ENCODE measurements around the gene UBE2O. TPM values are rescaled to one million over a fixed set of nuclear protein-coding genes. Genes with fewer than 3 reads are reported as not detected.

UBE2O gene
- total RNA-seq, 2 experiments from 2014 or later, result 26.5 to 28.9 TPM

DNA sequence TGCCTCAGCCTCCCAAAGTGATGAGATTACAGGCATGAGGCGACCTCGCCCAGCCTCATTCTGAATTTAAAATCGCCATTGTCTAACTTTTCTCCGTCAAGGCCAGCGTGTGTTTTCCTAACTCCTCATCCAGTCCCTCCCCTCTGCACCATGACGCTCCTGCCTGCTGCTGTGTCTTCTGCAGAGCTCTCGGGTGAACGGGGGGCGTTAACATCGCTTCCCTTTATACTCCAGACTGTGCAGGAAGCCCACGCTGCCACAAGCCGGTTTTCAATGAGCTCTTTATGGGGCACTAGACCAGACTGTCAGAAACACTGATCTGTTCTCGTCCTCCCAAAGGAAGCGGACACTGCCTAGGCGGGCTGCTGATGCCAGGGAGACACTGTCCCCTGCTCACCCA, 27.7 kb upstream of the UBE2O start:
- Mint-ChIP-seq H3K9me3 (no peaks in the 10 kb centered on the region), H3K36me3 (ENCODE audit: low read depth) (peaks cover 10% of the 10 kb centered on the region), H3K4me3 (no peak overlapping the region), H3K27me3 (no peaks in the 10 kb centered on the region), H3K27ac (no peak overlapping the region), H3K4me1 (peaks cover under 1% of the 10 kb centered on the region)
- no peak for DNase-seq
- ChIA-PET CTCF (no interaction called here), POLR2A (interaction anchor here (1.0 to 1.1 kb wide), 2 partner anchors 28 to 86 kb away, joined by 3 read pairs; partner anchors contain the start of gene UBE2O)

DNA sequence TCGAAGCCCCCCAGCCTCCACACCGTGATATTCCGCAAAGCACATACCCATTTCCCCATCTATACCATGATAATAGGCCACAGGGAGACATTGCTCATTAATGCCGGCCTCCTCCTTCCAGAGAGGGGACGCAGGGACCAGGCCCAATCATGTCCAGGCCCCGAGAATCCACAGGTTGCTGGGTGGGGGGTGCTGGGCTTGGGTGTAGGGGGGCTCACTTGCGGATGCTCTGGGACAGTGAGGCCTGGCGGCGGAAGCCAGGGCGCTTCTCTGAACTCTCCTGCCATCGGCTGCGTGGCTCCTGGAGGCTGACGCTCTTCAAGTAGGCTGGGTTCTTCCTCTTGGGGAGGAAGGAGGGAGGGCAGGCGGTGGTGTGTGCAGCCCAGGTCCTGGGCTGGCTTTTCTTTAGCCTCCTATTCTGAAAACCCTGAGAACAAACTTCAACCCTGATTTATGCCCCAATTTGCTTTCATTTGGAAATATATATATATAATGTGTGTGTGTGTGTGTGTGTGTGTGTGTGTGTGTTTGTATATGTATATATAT, 26.6 kb upstream of the UBE2O start:
- Mint-ChIP-seq H3K4me3 (no peak overlapping the region), H3K36me3 (ENCODE audit: low read depth) (peaks cover 9% of the 10 kb centered on the region), H3K4me1 (no peaks in the 10 kb centered on the region), H3K27me3 (no peaks in the 10 kb centered on the region), H3K9me3 (no peaks in the 10 kb centered on the region), H3K27ac (no peak overlapping the region)
- ChIA-PET POLR2A (interaction anchor here (1.0 to 1.1 kb wide), 2 partner anchors 26 to 87 kb away, joined by 3 read pairs; partner anchors contain the start of gene UBE2O), CTCF (no interaction called here)
- no peak for DNase-seq

DNA sequence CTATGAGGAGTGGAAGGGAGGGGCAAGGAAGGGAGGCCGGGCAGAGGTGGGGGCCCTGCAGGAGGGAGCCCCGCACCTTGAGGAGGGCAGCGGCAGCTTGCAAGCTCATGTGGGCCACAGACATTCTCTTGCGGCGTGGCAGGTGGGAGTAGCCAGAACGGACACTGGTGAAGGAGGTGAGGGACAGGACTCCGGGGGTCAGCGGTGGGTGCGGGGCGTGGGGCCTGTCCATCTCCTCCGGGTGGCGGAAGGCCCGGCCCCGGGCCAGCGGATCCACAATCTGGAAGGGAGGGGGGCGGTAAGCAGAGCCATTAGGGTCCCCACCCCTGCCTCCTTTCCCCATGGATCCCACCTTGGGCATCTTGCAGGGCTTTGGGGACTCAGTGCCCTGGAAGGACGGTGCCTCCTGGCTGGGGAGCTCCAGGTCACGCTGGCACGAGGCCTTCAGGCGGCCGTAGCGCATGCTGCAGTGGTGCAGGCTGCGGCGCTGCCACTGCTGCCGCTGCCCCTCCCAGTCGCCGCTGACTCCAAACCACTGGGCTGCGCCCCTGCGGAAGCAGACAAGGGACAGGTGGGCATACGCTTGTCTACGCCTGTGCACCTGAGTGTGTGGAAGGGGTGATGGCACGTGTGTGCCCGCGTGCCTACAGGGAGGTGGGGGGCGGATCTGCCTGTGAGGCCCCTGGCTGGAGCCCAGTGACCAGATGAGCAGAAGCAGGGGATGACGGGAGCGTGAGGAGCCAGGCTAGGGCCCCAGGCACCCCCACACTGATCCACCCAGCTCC, 26.0 kb upstream of the UBE2O start:
- Mint-ChIP-seq H3K4me1 (no peaks in the 10 kb centered on the region), H3K9me3 (no peaks in the 10 kb centered on the region), H3K27ac (no peak overlapping the region), H3K4me3 (no peak overlapping the region), H3K27me3 (no peaks in the 10 kb centered on the region), H3K36me3 (ENCODE audit: low read depth) (peaks cover 4% of the 10 kb centered on the region)
- DNase-seq, result no peak
- POLR2A ChIA-PET, result no interaction called here
- CTCF ChIA-PET, result no interaction called here

DNA sequence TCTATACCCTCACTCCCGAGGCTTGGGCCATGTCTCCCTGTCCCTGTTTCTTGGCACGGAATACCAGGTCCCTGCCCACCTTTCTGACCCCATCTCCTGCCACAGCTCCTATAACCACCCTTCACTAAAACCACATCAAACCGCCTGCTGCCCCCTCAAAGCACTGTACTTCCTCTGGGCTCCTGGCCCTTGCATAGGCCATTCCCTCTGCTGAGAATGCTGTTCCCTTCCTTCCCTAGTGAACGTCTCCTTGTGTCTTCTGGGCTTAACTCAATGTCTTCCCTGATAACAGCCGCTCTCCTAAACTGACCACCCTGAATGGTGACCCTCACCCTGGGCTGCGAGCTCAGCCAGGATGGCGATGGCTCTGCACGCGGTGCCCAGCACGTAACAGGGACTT, 25.1 kb upstream of the UBE2O start:
- no peak for DNase-seq
- Mint-ChIP-seq H3K27ac (no peak overlapping the region), H3K4me3 (no peak overlapping the region), H3K27me3 (no peaks in the 10 kb centered on the region), H3K36me3 (ENCODE audit: low read depth) (peaks cover 6% of the 10 kb centered on the region), H3K9me3 (no peaks in the 10 kb centered on the region), H3K4me1 (no peaks in the 10 kb centered on the region)
- POLR2A ChIA-PET, result interaction anchor here (1.4 kb wide), 1 partner anchor 23 kb away, joined by 4 read pairs; the partner anchor contains the start of gene RHBDF2
- CTCF ChIA-PET, result interaction anchor here (1.4 kb wide), 1 partner anchor 11 kb away, joined by 3 read pairs; the partner anchor contains the start of gene AANAT

DNA sequence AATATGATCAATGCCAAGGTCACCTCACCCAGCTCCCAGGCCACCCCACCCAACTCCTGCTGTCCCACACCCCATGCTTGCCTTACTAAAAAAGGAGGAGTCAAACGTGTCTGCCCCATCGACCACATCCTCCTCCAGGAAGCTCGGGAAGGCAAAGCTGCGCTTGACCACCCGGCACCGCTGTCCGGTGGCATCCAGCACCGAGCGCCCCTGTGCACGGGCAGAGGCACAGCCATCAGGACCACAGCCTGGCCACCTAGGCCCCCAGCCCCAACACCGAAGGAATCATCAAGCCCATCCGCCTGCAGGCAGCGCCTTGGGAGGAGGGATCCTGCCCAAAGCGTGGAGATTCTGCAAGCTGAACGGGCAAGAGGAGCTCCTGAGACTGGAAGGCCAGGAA, 24.6 kb upstream of the UBE2O start:
- DNase-seq, result no peak
- H3K9me3 Mint-ChIP-seq, result no peaks in the 10 kb centered on the region
- no peaks in the 10 kb centered on the region for H3K4me1 Mint-ChIP-seq
- H3K27me3 Mint-ChIP-seq, result no peaks in the 10 kb centered on the region
- peaks cover 9% of the 10 kb centered on the region for H3K36me3 Mint-ChIP-seq (ENCODE audit: low read depth)
- no peak overlapping the region for H3K4me3 Mint-ChIP-seq
- POLR2A ChIA-PET, result interaction anchor here (0.9 to 1.4 kb wide), 2 partner anchors 16 to 24 kb away, joined by 3 to 4 read pairs; partner anchors contain the start of gene RHBDF2
- no peak overlapping the region for H3K27ac Mint-ChIP-seq
- CTCF ChIA-PET, result interaction anchor here (1.4 kb wide), 1 partner anchor 10 kb away, joined by 3 read pairs; the partner anchor contains the start of gene AANAT

DNA sequence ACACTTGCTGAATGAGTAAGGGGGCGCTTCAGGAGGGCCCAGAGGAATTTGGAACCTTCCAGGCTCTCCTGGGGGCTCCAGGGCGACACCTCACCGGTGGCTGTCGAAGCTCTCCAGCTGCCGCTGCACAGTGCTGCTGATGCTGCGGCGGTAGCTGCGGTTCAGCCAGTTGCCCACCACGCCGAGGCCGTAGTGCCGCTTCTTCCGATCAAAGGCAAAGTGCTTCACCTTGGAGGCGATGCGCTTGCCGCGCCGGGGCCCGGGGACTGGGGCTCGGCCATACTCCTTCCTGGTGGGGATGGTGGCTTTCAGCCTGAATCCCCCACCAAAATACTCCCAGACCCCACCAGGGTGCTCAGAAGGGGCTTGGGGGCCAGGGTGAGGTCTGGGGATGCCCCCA, 23.8 kb upstream of the UBE2O start:
- Mint-ChIP-seq H3K36me3 (ENCODE audit: low read depth) (peaks cover 11% of the 10 kb centered on the region), H3K27ac (no peak overlapping the region), H3K9me3 (no peaks in the 10 kb centered on the region), H3K4me1 (no peaks in the 10 kb centered on the region), H3K4me3 (no peak overlapping the region), H3K27me3 (no peaks in the 10 kb centered on the region)
- DNase-seq, result no peak
- CTCF ChIA-PET, result interaction anchor here (1.2 to 1.4 kb wide), 2 partner anchors 9 to 30 kb away, joined by 3 to 4 read pairs; partner anchors contain the start of gene AANAT
- POLR2A ChIA-PET, result interaction anchor here (0.9 kb wide), 1 partner anchor 17 kb away, joined by 3 read pairs; no protein-coding TSS in a partner anchor

DNA sequence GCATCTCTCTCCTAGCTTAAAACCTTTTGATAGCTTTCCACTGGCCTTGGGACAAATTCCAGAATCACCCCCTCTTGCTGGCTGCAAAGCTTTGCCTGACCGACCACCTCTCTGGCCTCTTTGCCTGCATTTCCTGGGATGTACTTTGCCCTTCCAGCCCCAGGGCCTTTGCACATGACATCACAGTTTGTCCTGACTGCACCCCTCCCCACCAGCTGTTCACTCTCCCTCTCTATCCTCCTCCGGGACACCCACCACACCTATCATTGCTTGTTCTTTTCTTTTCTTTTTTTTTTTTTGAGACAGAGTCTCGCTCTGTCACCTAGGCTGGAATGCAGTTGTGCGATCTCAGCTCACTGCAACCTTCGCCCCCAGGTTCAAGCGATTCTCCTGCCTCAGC, 22.4 kb upstream of the UBE2O start:
- ChIA-PET POLR2A (interaction anchor here (0.7 to 0.9 kb wide), 2 partner anchors 11 to 18 kb away, joined by 4 read pairs; no protein-coding TSS in a partner anchor), CTCF (interaction anchor here (0.9 to 1.3 kb wide), 7 partner anchors 9 to 207 kb away, joined by 3 to 4 read pairs (median 3); no protein-coding TSS in a partner anchor)
- no peaks in the 10 kb centered on the region for H3K27me3 Mint-ChIP-seq
- H3K4me3 Mint-ChIP-seq, result no peak overlapping the region
- peaks cover 10% of the 10 kb centered on the region for H3K36me3 Mint-ChIP-seq (ENCODE audit: low read depth)
- no peak overlapping the region for H3K27ac Mint-ChIP-seq
- no peak for DNase-seq
- no peaks in the 10 kb centered on the region for H3K9me3 Mint-ChIP-seq
- no peaks in the 10 kb centered on the region for H3K4me1 Mint-ChIP-seq

DNA sequence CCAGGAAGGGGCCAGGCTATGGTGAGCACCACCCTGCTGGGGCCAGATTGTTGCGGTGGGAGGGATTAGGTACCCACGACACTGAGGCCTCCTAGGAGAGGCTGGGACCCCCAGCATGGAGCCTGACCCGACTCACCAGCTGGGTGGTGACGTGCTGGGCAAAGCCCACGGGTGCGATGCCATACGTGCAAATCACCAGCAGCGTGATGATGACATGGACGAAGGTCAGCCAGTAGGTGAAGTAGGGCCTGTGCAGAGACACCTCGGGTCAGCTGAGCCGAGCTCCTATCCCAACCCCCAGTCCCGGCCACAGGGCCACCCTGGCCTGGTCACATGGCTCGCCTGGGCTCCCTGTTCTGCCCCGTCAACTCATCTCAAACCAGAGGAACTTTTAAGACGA, 21.9 kb upstream of the UBE2O start:
- no peak overlapping the region for H3K27ac Mint-ChIP-seq
- no peaks in the 10 kb centered on the region for H3K27me3 Mint-ChIP-seq
- no peaks in the 10 kb centered on the region for H3K4me1 Mint-ChIP-seq
- DNase-seq, result no peak
- no peaks in the 10 kb centered on the region for H3K9me3 Mint-ChIP-seq
- POLR2A ChIA-PET, result interaction anchor here (0.7 to 0.9 kb wide), 2 partner anchors 11 to 18 kb away, joined by 4 read pairs; no protein-coding TSS in a partner anchor
- H3K36me3 Mint-ChIP-seq (ENCODE audit: low read depth), result peaks cover 10% of the 10 kb centered on the region
- CTCF ChIA-PET, result interaction anchor here (0.9 to 1.3 kb wide), 6 partner anchors 8 to 207 kb away, joined by 3 to 4 read pairs (median 3); no protein-coding TSS in a partner anchor
- H3K4me3 Mint-ChIP-seq, result no peak overlapping the region

DNA sequence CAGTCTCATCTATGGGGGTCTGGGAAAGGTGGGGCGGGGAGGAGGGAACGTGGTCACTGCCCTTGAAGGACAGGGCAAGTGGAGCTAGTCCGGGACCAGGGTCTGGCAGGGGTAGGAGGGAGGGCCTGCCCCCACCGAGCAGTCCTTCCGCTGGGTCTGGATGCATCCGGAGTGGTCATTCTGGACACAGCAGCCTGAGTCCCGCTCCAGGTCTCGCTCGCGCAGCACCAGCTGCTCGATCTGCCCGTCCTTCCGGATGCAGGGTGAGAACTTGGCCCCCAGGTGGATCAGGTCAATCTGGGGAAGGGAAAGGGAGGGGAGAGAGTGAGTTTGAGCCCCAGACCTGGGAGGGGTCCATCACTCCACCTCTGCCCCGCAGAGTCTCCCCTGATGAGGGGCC, 21.3 kb upstream of the UBE2O start:
- Mint-ChIP-seq H3K4me3 (no peak overlapping the region), H3K27me3 (no peaks in the 10 kb centered on the region), H3K27ac (no peak overlapping the region), H3K9me3 (no peaks in the 10 kb centered on the region), H3K4me1 (no peaks in the 10 kb centered on the region), H3K36me3 (ENCODE audit: low read depth) (peaks cover 10% of the 10 kb centered on the region)
- ChIA-PET CTCF (interaction anchor here (1.0 kb wide), 1 partner anchor 208 kb away, joined by 3 read pairs; no protein-coding TSS in a partner anchor), POLR2A (interaction anchor here (0.9 kb wide), 1 partner anchor 19 kb away, joined by 3 read pairs; no protein-coding TSS in a partner anchor)
- DNase-seq, result no peak

DNA sequence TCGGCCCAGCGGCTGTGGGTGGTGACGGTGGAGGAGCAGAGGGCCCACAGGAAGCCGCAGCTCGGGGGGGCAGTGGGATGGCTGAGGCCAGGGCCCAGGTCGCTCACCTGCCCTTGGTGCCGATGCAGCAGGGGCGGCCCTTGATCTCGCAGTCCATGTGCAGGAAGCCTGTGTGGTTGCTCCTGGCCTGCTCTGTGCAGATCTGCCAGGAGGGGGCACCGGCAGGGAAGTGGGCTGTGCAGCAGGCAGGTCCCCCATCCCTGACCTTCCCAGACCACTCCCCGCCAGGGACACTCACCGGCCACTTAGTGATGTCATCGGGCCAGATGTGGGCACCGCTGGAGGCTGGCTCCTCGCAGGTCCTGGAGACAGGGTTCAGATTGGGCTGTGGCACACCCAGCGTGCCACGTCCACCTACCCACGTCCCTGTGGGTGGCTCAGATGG, 20.6 kb upstream of the UBE2O start:
- DNase-seq, result no peak

DNA sequence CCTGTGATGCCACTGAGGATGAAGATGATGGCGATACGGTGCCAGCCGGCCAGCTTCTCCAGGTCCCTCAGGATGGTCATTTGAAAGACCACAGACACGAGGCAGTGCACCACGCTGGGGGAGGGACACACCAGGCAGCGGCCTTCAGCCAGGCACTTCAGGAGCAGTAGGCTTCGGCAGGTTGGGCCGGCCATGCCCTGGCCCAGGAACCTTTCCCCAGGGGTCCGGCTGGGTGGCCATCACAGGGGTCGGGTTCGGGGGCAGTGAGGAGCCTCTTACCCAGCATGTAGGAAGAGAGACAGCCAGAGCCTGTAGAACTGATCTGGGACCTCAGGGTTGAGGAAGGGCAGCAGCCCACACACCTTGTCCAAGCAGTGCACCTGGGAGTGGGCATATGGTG, 19.8 kb upstream of the UBE2O start:
- CTCF ChIA-PET, result interaction anchor here (0.6 kb wide), 2 partner anchors 33 to 47 kb away, joined by 3 to 7 read pairs; no protein-coding TSS in a partner anchor
- Mint-ChIP-seq H3K9me3 (no peaks in the 10 kb centered on the region), H3K36me3 (ENCODE audit: low read depth) (peaks cover 10% of the 10 kb centered on the region), H3K4me3 (no peak overlapping the region), H3K27ac (no peak overlapping the region), H3K4me1 (no peaks in the 10 kb centered on the region), H3K27me3 (no peaks in the 10 kb centered on the region)
- POLR2A ChIA-PET, result interaction anchor here (2.0 kb wide), 1 partner anchor 19 kb away, joined by 6 read pairs; no protein-coding TSS in a partner anchor
- no peak for DNase-seq

More for the DNA sequence above, 20.6 kb upstream of the UBE2O start:
- ChIA-PET POLR2A (interaction anchor here (0.9 kb wide), 1 partner anchor 20 kb away, joined by 3 read pairs; no protein-coding TSS in a partner anchor), CTCF (interaction anchor here (0.6 kb wide), 1 partner anchor 48 kb away, joined by 7 read pairs; no protein-coding TSS in a partner anchor)
- Mint-ChIP-seq H3K9me3 (no peaks in the 10 kb centered on the region), H3K27ac (no peak overlapping the region), H3K4me1 (no peaks in the 10 kb centered on the region), H3K27me3 (no peaks in the 10 kb centered on the region), H3K4me3 (no peak overlapping the region), H3K36me3 (ENCODE audit: low read depth) (peaks cover 10% of the 10 kb centered on the region)

DNA sequence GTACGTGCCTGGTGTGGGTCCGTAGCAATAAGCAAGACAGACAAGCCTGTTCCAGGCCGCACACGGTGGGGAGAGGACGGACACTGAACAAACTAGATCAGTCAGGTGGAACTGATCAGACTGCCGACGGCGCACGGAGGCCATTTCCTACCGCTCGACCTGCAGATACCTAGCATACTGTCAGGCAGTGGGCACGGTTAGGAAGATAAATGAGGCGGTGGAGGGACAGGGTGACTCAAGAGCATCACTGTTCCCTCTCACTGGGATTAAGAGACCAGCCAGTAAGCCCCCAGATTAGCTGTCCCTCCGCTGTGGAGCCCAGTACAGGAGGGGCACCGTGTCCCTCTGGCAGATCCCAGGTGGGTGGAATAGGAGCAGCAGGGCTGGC, 19.3 kb upstream of the UBE2O start:
- H3K27ac Mint-ChIP-seq, result no peak overlapping the region
- POLR2A ChIA-PET, result interaction anchor here (2.0 kb wide), 1 partner anchor 19 kb away, joined by 6 read pairs; no protein-coding TSS in a partner anchor
- DNase-seq, result no peak
- H3K9me3 Mint-ChIP-seq, result no peaks in the 10 kb centered on the region
- no peaks in the 10 kb centered on the region for H3K4me1 Mint-ChIP-seq
- no peak overlapping the region for H3K4me3 Mint-ChIP-seq
- peaks cover 10% of the 10 kb centered on the region for H3K36me3 Mint-ChIP-seq (ENCODE audit: low read depth)
- CTCF ChIA-PET, result no interaction called here
- no peaks in the 10 kb centered on the region for H3K27me3 Mint-ChIP-seq

All from activated CD4-positive, alpha-beta memory T cell treated with anti-CD3 and anti-CD28 coated beads, Interleukin-2, amount 10 ng/mL, durations not matched to agents 7 days and 5 days (primary cell).